Measurements from ENCODE around the gene MXD3.

The MXD3 gene

GRCh38 chr5:177354711-177355110, 43.0 kb upstream of the MXD3 start:
- no peak for DNase-seq
- TF ChIP-seq CTCF (IDR thresholded peaks at IDR 0.05): no peak
- no peak overlapping the region for H3K27ac ChIP-seq
- H3K9me3 ChIP-seq: no peaks in the 10 kb centered on the region
- peaks cover 0 to 3% (median 0%) of the 10 kb centered on the region in 3 donors for H3K36me3 ChIP-seq
- H3K27me3 ChIP-seq: peaks cover 0 to 13% of the 10 kb centered on the region in 2 donors
- intact Hi-C loops (cut with DNase I; ENCODE audit: low total_unique reads): no loop called here
- H3K4me1 ChIP-seq: peaks cover 0 to 28% (median 15%) of the 10 kb centered on the region in 4 donors
- no peak overlapping the region for H3K4me3 ChIP-seq

- H3K4me1 ChIP-seq: peaks cover 0 to 32% (median 18%) of the 10 kb centered on the region in 4 donors
- H3K36me3 ChIP-seq: peaks cover 0 to 8% (median 0%) of the 10 kb centered on the region in 3 donors
- DNase-seq: no peak
- peaks cover 0 to 9% of the 10 kb centered on the region in 2 donors for H3K27me3 ChIP-seq
- no peak overlapping the region for H3K4me3 ChIP-seq
- H3K9me3 ChIP-seq: no peaks in the 10 kb centered on the region
- H3K27ac ChIP-seq: no peak overlapping the region
- intact Hi-C loops (cut with DNase I; ENCODE audit: low total_unique reads): no loop called here
- TF ChIP-seq CTCF (IDR thresholded peaks at IDR 0.05): no peak
Observed at GRCh38 chr5:177354256-177354655, 42.6 kb upstream of the MXD3 start.

- H3K4me3 ChIP-seq: no peak overlapping the region
- peaks cover 0 to 13% (median 0%) of the 10 kb centered on the region in 3 donors for H3K36me3 ChIP-seq
- peaks cover 0 to 3% of the 10 kb centered on the region in 2 donors for H3K27me3 ChIP-seq
- H3K9me3 ChIP-seq: no peaks in the 10 kb centered on the region
- intact Hi-C loops (cut with DNase I; ENCODE audit: low total_unique reads): no loop called here
- H3K4me1 ChIP-seq: peaks cover 0 to 38% (median 25%) of the 10 kb centered on the region in 4 donors
- DNase-seq: no peak
- no peak for TF ChIP-seq CTCF (IDR thresholded peaks at IDR 0.05)
- H3K27ac ChIP-seq: no peak overlapping the region
Observed at GRCh38 chr5:177353093-177353492, 41.4 kb upstream of the MXD3 start.

GRCh38 chr5:177351392-177352329, 40.0 kb upstream of the MXD3 start, which contains the start of gene LMAN2:
Gene LMAN2, minus strand, starts transcription at chr5:177351668. Its CDS starts 21 bp downstream, at chr5:177351647.
- DNase-seq: peak; percentile 93 to 95
- no peaks in the 10 kb centered on the region for H3K9me3 ChIP-seq
- peaks cover 7 to 20% (median 8%) of the 10 kb centered on the region in 3 donors for H3K36me3 ChIP-seq
- H3K27me3 ChIP-seq: no peaks in the 10 kb centered on the region
- TF ChIP-seq CTCF (IDR thresholded peaks at IDR 0.05): no peak
- H3K4me3 ChIP-seq: peak within 1 kb of the TSS; percentile 70 to 90
- H3K27ac ChIP-seq: peak within 1 kb of the TSS; percentile 90 to 92
- peaks cover 0 to 49% (median 27%) of the 10 kb centered on the region in 4 donors for H3K4me1 ChIP-seq
- intact Hi-C loops (cut with DNase I; ENCODE audit: low total_unique reads): no loop called here

- Histone ChIP-seq H3K9me3 (no peaks in the 10 kb centered on the region), H3K27ac (peak overlapping the region; percentile 90 to 92), H3K27me3 (no peaks in the 10 kb centered on the region), H3K4me1 (peaks cover 0 to 50% (median 28%) of the 10 kb centered on the region in 4 donors), H3K36me3 (peaks cover 7 to 20% (median 9%) of the 10 kb centered on the region in 3 donors), H3K4me3 (peak overlapping the region; percentile 70 to 90)
- intact Hi-C loops (cut with DNase I; ENCODE audit: low total_unique reads): no loop called here
- no peak for TF ChIP-seq CTCF (IDR thresholded peaks at IDR 0.05)
- DNase-seq: no peak
Observed at GRCh38 chr5:177350776-177351391, 39.2 kb upstream of the MXD3 start.

Measured in tibial artery (tissue), 4 donors.